ENCODE results near the gene AFAP1L2. TPM values are rescaled to one million over a fixed set of nuclear protein-coding genes. Genes with fewer than 3 reads are reported as not detected.

The AFAP1L2 gene
- total RNA-seq, 1 donor from 2014 or later: 3.6 TPM

- Mint-ChIP-seq H3K4me3 (no peak overlapping the region), H3K27me3 (no peaks in the 10 kb centered on the region), H3K36me3 (ENCODE audit: low read depth) (peaks cover 12% of the 10 kb centered on the region), H3K4me1 (peaks cover 3% of the 10 kb centered on the region), H3K27ac (no peak overlapping the region), H3K9me3 (no peaks in the 10 kb centered on the region)
- no peak for DNase-seq
- intact Hi-C loops (cut with micrococcal nuclease): no loop called here
These were observed 25.5 kb upstream of the AFAP1L2 start for GRCh38 chr10:114429581-114430335.

GRCh38 chr10:114427124-114427852 lies 23.0 kb upstream of the AFAP1L2 start:
- Mint-ChIP-seq H3K27me3 (no peaks in the 10 kb centered on the region), H3K9me3 (no peaks in the 10 kb centered on the region), H3K4me1 (peaks cover 3% of the 10 kb centered on the region), H3K36me3 (ENCODE audit: low read depth) (peaks cover 6% of the 10 kb centered on the region), H3K27ac (no peak overlapping the region), H3K4me3 (no peak overlapping the region)
- no peak for DNase-seq
- intact Hi-C loops (cut with micrococcal nuclease): no loop called here

GRCh38 chr10:114426476-114426875 lies 22.2 kb upstream of the AFAP1L2 start:
- no peak overlapping the region for H3K4me3 Mint-ChIP-seq

GRCh38 chr10:114420811-114421485 lies 16.6 kb upstream of the AFAP1L2 start:
- Mint-ChIP-seq H3K4me1 (no peaks in the 10 kb centered on the region), H3K4me3 (no peak overlapping the region)

More at GRCh38 chr10:114426476-114426875, 22.2 kb upstream of the AFAP1L2 start:
- Mint-ChIP-seq H3K9me3 (no peaks in the 10 kb centered on the region), H3K27me3 (peaks cover 2% of the 10 kb centered on the region), H3K36me3 (ENCODE audit: low read depth) (peaks cover 3% of the 10 kb centered on the region), H3K27ac (no peak overlapping the region), H3K4me1 (no peaks in the 10 kb centered on the region)
- no peak for DNase-seq
- intact Hi-C loops (cut with micrococcal nuclease): no loop called here

GRCh38 chr10:114418109-114418508 lies 13.8 kb upstream of the AFAP1L2 start:
- no peak overlapping the region for H3K27ac Mint-ChIP-seq
- intact Hi-C loops (cut with micrococcal nuclease): no loop called here
- H3K4me1 Mint-ChIP-seq: no peaks in the 10 kb centered on the region
- no peak overlapping the region for H3K4me3 Mint-ChIP-seq
- DNase-seq: no peak
- H3K27me3 Mint-ChIP-seq: peaks cover 39% of the 10 kb centered on the region
- H3K36me3 Mint-ChIP-seq (ENCODE audit: low read depth): no peaks in the 10 kb centered on the region
- no peaks in the 10 kb centered on the region for H3K9me3 Mint-ChIP-seq

More at GRCh38 chr10:114420811-114421485, 16.6 kb upstream of the AFAP1L2 start:
- Mint-ChIP-seq H3K27me3 (peaks cover 29% of the 10 kb centered on the region), H3K9me3 (no peaks in the 10 kb centered on the region), H3K36me3 (ENCODE audit: low read depth) (no peaks in the 10 kb centered on the region), H3K27ac (no peak overlapping the region)
- DNase-seq: no peak
- intact Hi-C loops (cut with micrococcal nuclease): no loop called here

- H3K36me3 Mint-ChIP-seq (ENCODE audit: low read depth): no peaks in the 10 kb centered on the region
- no peak overlapping the region for H3K27ac Mint-ChIP-seq
- no peaks in the 10 kb centered on the region for H3K4me1 Mint-ChIP-seq
- H3K27me3 Mint-ChIP-seq: peaks cover 36% of the 10 kb centered on the region
- H3K9me3 Mint-ChIP-seq: no peaks in the 10 kb centered on the region
- intact Hi-C loops (cut with micrococcal nuclease): no loop called here
- H3K4me3 Mint-ChIP-seq: no peak overlapping the region
- no peak for DNase-seq
These were observed 8.8 kb upstream of the AFAP1L2 start for GRCh38 chr10:114412907-114413797.

GRCh38 chr10:114408968-114409444 lies 4.7 kb upstream of the AFAP1L2 start:
- intact Hi-C loops (cut with micrococcal nuclease): no loop called here
- H3K27ac Mint-ChIP-seq: no peak overlapping the region
- H3K27me3 Mint-ChIP-seq: peaks cover 44% of the 10 kb centered on the region
- H3K9me3 Mint-ChIP-seq: no peaks in the 10 kb centered on the region
- H3K4me1 Mint-ChIP-seq: peaks cover 3% of the 10 kb centered on the region
- DNase-seq: no peak
- H3K4me3 Mint-ChIP-seq: no peak overlapping the region
- H3K36me3 Mint-ChIP-seq (ENCODE audit: low read depth): no peaks in the 10 kb centered on the region

- no peak overlapping the region for H3K4me3 Mint-ChIP-seq
- H3K36me3 Mint-ChIP-seq (ENCODE audit: low read depth): no peaks in the 10 kb centered on the region
- intact Hi-C loops (cut with micrococcal nuclease): no loop called here
- peaks cover 3% of the 10 kb centered on the region for H3K4me1 Mint-ChIP-seq
- H3K9me3 Mint-ChIP-seq: no peaks in the 10 kb centered on the region
- no peak overlapping the region for H3K27ac Mint-ChIP-seq
- peaks cover 42% of the 10 kb centered on the region for H3K27me3 Mint-ChIP-seq
- DNase-seq: no peak
These were observed 4.0 kb upstream of the AFAP1L2 start for GRCh38 chr10:114408112-114408967.

GRCh38 chr10:114406455-114406854 lies 2.2 kb upstream of the AFAP1L2 start:
- Mint-ChIP-seq H3K4me1 (peaks cover 9% of the 10 kb centered on the region), H3K27me3 (peaks cover 52% of the 10 kb centered on the region), H3K27ac (no peak overlapping the region), H3K4me3 (no peak overlapping the region), H3K9me3 (no peaks in the 10 kb centered on the region), H3K36me3 (ENCODE audit: low read depth) (no peaks in the 10 kb centered on the region)
- DNase-seq: no peak
- intact Hi-C loops (cut with micrococcal nuclease): no loop called here

GRCh38 chr10:114405011-114405350 lies 679 bp upstream of the AFAP1L2 start:
- DNase-seq: no peak
- peaks cover 9% of the 10 kb centered on the region for H3K4me1 Mint-ChIP-seq
- no peak overlapping the region for H3K27ac Mint-ChIP-seq
- H3K4me3 Mint-ChIP-seq: peak overlapping the region; percentile 29
- peaks cover 64% of the 10 kb centered on the region for H3K27me3 Mint-ChIP-seq
- H3K36me3 Mint-ChIP-seq (ENCODE audit: low read depth): no peaks in the 10 kb centered on the region
- intact Hi-C loops (cut with micrococcal nuclease): no loop called here
- H3K9me3 Mint-ChIP-seq: no peaks in the 10 kb centered on the region

- no peak for DNase-seq
- no peak overlapping the region for H3K4me3 Mint-ChIP-seq
- H3K27me3 Mint-ChIP-seq: peaks cover 65% of the 10 kb centered on the region
- intact Hi-C loops (cut with micrococcal nuclease): loop anchor here (5.0 kb wide), 2 partner anchors 56 to 101 kb away; no protein-coding TSS in a partner anchor
- no peaks in the 10 kb centered on the region for H3K9me3 Mint-ChIP-seq
- H3K4me1 Mint-ChIP-seq: peaks cover 9% of the 10 kb centered on the region
- H3K36me3 Mint-ChIP-seq (ENCODE audit: low read depth): no peaks in the 10 kb centered on the region
- H3K27ac Mint-ChIP-seq: no peak overlapping the region
These were observed 651 bp downstream of the AFAP1L2 start for GRCh38 chr10:114403541-114404161.

GRCh38 chr10:114402871-114403540 lies 1.3 kb downstream of the AFAP1L2 start:
- Mint-ChIP-seq H3K4me3 (peak overlapping the region; percentile 61), H3K36me3 (ENCODE audit: low read depth) (no peaks in the 10 kb centered on the region), H3K9me3 (no peaks in the 10 kb centered on the region), H3K4me1 (peaks cover 10% of the 10 kb centered on the region), H3K27ac (no peak overlapping the region), H3K27me3 (peaks cover 61% of the 10 kb centered on the region)
- no peak for DNase-seq
- intact Hi-C loops (cut with micrococcal nuclease): loop anchor here (5.0 kb wide), 2 partner anchors 56 to 101 kb away; no protein-coding TSS in a partner anchor
